CD4-positive, alpha-beta T cell treated with Interleukin-15 for 4 hours (primary cell): ENCODE results near the gene RNF126.
"Not testable (repeated sequence)": the region's sequence is repeated elsewhere in the genome, so short reads cannot be mapped to it uniquely, and the experiment has no call there.

Experiments
- DNase-seq: peaks from one replicate; pipeline ENCODE4 v3.0.0-alpha.2; 2020; ENCODE audit warnings: low spot score

Gene RNF126

DNA sequence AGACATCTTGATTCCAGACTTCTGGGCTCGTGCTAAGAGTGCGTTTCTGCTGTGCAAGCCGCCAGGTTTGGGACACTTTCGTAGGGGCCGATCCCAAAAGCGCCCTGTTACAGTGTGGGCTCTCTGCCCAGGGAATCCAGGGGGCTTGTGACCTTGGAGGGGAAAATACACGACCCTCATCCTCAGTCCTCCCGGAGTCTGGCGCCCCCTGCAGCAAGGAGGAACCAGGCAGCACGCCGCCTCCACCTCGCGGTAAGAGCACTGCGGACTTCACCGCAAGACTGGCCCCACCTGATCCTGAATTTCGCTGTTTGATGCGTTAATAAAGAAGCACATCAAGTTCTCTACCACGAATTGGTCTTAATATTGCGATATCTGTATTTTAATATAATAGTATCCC lies 34.8 kb downstream of the RNF126 start:
- no peak for DNase-seq

DNA sequence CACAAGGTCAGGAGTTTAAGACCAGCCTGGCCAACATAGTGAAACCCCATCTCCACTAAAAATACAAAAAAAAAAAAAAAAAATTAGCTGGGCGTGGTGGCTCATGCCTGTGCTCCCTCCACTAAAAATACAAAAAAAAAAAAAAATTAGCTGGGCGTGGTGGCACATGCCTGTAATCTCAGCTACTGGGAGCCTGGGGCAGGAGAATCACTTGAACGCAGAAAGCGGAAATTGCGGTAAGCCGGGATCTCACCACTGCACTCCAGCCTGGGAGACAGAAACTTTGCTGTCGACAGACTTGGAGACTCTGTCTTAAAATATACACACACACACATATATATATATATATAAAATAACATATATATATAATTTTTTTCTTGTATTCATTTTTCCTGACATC lies 36.4 kb downstream of the RNF126 start:
- not testable (repeated sequence) for DNase-seq

DNA sequence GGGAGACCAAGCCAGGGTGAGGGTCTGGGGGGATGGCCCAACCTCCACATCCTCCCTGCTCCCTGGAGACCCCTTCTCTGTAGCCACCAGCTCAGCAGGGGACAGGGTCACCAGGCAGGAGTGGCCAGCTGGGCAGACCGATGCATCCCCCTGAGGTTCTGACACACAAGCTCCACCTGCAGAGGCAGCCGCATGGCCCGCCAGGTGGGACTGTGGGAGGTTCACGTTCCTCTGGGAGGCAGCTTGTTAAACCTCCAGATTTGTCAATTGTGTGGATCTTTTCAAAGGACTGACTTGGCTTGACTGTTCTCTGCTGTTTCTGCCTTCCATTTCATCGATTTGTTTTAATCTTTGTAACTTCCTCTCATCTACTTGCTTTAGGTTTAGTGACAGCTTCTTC lies 37.8 kb downstream of the RNF126 start:
- DNase-seq, result no peak

DNA sequence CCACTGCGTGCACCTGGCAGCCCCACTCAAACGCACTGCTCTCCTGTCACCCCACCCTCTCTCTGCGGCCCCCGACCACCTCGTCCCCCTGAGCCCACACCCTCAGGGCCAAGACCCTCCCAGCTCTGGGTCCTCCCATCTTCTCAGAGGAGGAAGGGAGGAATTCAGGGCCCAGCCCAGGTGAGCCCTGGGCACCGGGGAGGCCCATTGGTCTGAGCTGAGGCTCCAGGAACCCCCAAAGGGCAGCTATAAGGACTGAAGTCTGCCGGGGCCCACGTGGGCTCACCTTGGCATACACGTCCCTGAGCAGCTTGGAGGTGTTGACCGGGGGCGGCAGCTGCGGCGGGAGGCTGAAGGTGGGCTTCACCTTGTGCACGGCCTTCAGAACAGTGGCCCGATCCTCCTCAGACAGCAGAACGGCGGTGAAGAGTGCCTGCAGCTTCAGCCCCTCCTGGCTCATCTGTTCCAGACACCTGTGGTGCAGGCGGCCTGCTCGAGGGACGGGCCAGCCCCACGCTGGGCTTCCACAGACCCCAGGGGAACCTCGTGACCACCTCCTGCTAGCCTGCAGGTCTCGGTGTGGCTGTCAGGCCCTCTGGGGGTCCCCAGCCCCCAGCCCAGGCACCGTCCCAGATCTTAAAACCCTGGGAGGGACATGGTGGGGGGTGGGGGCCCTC lies 38.4 kb downstream of the RNF126 start:
- DNase-seq, result no peak

DNA sequence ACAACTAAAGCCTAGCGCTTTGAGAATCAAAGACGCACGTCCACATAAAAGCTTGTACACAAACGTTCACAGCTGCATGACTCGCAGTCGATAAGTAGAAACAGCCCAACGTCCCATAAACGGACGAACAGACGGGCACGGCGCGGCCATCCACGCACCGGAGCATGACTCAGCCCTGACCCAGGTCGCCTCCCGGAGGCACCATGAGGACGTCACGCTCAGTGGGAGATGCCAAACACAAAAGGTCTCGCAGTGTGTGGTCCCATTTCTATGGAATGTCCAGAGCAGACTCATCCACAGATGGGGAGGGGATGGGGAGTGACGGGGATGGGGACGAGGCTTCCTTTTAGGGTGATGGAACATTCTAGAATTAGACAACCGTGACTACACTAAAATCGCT lies 39.0 kb downstream of the RNF126 start:
- DNase-seq, result no peak

DNA sequence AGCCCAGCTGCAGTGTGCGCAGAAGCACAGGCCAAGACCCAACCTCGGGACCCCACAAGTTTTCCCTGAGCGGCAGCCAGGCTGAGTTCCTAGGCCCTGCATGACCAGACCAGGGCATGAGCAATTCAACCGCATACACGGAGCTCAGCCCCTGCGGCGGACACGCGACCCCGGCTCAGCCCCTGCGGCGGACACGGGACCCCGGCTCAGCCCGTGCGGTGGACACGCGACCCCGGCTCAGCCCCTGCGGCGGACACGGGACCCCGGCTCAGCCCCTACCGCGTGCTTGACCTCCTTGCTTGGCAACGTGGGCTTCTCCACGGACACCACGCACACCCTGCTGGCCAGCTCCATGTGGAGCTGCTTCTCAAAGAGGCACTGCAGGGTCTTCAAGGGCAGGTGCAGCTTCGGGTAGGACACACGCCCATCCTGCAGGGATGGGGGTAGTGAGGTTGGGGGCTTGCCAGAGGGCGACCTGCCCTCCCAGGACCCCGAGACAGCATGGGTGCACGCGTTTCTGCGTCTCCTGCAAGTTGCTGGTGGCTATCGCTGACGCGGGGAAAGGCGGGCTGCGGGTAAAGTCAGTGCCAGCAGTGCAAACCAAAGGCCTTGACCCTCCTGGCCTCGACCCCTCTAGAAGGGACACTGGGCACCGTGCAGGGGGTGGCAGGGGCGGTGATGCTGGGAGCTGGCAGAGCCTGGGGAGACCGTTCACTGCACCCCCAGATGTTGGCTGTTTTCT lies 39.7 kb downstream of the RNF126 start:
- no peak for DNase-seq

DNA sequence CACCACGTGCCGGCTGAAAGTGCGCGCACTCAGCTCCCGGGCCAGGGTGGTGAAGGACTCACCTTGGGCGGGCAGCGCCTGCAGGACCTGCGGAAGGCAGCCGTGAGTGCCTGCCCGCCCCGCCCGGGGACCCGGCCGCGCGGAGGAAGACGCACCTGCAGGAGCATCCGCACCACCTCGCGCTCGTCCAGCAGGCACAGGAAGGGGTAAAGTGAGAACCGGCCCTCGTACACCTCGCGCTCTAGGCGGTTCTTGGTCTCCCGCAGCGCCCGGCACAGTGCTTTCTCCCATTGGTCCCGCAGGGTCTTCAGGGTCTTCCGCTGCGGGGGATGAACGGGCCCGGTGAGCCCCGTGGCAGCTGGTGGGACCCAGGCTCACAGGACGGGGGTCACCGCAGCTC lies 40.3 kb downstream of the RNF126 start:
- DNase-seq, result no peak

DNA sequence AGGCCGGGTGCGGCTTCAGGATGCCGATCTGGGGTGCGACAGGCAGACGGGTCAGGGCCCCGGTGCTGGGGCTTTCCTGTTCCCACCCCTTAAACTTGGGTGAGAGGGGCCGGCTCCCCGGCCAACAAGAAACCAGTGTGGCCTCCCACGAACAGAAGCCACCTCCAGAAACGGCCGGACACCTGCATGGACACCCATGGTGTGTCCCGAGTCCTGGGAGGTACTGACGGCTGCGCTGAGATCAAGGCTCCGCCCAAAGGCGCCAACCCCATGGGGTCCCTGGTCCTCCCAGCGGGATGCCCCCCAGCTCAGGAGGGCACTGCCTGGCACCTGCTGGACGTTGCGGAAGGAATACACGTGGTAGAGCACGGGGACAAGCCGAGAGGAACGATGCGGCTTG lies 41.2 kb downstream of the RNF126 start:
- DNase-seq, result no peak

DNA sequence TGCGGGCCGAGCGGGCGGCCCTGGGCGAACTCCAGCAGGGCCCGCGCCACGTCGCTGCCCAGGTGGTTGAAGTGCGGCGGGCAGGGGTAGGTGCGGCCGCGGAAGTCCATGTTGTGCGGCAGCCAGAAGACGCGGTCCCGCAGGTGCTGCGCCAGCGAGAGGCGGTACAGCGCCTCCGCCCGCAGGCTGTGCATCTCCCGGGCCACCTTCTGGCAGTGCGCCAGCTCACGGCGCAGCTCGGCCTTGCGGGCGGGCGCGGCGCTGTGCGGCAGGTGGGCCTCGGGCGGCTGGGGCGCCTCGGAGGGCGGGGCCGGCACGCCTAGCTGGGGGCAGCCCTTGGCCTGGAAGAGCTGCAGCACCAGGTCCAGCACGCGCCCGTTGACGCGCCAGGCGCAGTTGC lies 41.8 kb downstream of the RNF126 start:
- not testable (repeated sequence) for DNase-seq

DNA sequence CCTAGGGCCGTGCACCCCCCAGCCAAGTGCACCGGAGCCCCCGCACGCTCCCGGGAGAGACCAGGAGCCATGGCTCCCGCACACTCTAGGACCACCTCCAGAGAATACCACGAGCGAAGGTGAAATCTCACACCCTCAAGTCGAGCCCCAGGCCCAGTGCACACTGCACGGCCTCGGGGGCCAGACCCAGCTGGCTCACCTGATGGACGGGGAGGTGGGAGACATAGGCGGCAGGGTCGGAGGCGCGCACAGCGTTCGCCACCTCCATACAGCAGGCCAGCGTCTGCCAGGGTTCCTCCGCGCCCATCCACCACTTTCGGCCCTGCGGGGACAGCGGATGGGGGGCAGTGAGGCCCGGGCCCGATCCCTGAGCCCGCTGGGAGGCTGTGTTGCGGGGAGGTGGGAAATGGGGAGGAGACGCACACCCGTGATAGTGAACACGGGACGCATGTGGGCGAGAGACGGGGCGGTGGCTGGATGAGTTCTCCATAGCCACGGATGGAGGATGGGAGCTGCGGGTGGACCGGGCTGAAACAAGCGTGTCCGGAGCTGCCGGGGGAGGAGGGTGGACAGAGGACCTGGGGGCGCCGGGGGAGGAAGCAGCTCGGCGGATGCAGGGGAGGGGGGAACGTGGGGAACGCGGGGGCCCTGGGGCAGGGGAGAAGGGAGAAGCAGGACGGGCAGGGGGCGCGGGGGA lies 42.7 kb downstream of the RNF126 start:
- no peak for DNase-seq

DNA sequence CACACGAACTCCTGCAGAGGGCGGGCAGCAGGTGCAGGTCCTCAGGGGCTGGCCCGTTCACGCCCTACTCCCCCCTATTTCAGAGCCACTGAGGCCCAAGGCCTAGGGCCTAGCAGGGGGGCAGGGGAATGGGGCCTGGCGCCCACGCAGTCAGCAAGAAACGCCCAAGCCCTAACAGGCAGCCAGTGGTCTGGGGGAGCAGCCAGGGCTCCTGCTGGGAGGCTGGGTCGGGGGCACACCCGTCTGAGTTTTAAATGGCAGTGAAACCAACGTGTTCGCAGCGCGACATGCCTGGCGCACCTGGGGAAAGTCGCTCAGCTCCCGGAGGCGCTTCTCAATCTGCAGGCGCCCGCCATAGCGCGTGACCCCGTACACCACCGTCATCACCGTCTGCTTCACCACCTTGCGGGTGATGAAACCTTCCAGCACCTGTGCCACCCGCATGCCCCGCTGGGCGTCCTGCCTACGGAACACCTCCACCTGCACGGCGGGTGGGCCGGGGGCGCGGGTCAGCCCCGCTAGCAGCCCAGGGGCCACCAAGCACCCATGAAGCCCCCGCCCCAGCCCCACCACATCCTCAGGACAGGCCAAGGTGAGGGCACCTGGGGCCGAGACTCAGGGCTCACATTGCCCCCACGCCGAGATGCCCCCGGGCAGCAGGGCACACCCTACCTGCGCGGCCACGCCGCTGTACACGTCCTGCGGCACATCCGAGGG lies 43.6 kb downstream of the RNF126 start:
- no peak for DNase-seq

DNA sequence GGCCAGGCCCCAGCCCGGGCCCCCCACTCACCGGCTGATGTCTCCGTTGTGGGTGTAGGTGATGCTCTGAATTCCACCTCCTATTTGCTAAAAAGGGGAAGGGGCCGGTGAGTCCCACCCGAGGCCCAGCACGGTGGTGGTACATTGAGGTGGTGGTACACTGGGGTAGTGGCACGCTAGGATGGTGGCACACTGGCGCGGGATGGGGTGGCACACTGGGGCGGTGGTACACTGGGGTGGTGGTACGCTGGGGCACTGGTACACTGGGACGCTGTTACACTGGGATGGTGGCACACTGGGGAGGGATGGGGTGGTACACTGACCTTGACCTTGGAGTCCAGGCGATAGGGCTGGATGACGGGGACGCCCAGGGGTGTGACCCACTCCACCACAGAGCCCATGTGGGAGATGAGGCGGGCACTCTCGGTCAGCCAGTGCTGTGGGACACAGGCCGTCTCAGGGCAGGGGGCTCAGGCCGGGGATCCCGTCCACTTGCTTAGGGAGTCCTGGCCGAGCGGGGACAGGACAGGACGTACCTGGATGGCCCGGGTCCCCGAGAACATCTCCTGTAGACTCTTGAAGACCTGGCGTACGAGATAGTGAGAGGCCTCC lies 44.2 kb downstream of the RNF126 start:
- DNase-seq, result no peak

DNA sequence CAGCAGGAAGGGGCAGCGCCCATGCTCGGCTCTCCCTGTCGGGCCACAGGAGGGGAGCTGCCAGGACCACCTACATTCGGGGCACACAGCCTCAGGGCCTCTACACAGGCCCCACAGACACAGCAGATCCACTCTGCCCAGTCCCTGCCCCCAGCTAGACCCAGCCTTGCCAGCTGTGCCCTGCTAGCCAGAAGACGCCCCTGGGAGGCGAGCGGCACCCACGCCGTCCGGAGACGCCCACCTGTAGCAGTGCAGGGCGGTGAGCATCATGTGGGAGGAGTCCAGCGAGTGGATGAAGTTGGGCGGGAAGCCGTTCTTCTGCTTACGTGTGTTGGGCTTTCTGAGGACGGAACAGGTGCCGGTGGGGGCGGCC lies 44.8 kb downstream of the RNF126 start:
- no peak for DNase-seq

DNA sequence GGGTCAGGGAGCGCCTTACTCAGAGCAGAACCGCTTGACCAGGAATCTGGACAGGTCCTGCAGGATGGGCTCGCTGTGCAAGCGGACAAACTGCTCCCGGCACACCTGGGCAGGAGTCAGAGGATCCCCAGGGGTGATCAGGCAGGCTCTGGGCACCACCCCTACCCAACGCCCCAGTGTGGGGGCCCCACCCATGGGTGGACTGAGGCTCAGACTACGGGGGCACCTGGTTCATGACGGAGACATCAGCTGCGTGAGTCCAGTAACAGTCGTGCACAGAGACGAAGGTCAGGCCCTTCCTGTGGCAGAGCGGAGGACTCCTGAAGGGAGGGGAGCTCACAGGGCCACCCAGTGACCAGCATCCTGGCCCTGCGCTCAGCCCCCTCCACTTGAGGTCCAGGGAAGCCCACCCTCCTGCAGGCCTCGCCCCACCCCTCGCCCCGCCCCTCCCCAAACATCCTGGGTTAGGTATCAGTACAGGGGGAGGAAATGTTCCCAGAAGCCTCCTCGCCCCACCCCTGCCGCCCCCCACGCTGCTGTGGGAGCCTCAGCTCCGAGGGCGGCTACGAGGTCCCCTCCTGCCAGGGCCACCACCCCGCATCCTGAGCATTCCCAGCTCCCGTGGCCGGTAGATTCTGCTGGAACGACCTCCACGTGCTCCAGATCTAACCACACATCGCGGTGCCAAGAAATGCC lies 45.3 kb downstream of the RNF126 start:
- no peak for DNase-seq

DNA sequence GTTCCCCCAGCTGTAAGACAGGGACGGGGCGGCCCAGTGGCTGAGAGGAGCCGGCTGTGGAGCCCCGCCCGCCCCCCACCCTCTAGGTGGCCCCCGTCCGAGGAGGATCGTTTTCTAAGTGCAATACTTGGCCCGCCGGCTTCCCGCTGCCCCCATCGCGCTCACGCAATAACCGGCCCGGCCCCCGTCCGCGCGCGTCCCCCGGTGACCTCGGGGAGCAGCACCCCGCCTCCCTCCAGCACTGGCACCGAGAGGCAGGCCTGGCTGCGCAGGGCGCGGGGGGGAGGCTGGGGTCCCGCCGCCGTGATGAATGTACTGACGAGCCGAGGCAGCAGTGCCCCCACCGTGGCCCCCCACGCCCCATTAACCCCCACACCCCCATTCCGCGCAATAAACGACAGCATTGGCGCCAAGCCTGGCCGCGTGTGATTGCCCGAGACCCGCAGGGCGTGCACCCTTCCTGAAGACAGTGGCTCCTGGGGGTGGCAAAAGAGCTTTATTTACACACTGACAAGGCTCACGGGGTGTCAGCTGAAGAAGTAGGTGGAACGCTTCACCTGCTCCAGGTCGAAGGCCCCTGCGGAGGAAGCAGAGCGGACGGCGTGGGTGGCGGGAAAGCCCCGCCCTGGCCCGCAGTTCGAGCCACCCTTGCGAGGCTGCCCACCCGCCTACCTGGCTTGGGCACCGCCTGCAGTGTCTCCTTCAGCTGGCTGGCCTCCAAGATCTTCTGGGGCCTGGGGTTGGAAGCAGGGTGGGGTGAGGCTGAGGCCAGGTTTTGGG lies 46.1 kb downstream of the RNF126 start:
- DNase-seq, result no peak

DNA sequence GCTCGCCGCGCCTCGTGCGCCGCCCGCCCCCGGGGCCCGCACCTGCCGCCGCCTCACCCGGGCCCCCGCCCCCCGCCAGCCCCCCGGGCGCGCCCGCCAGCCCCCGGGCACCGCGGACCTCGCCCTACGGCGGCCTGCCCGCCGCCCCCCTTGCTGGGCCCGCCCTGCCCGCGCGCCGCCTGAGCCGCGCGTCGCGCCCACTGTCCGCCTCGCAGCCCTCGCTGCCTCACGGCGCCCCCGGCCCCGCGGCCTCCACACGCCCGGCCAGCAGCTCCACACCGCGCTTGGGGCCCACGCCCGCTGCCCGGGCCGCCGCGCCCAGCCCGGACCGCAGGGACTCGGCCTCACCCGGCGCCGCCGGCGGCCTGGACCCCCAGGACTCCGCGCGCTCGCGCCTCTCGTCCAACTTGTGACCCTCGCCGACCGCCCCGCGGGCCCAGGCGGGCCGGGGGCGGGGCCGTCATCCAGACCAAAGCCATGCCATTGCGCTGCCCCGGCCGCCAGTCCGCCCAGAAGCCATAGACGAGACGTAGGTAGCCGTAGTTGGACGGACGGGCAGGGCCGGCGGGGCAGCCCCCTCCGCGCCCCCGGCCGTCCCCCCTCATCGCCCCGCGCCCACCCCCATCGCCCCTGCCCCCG lies 46.8 kb downstream of the RNF126 start:
- no peak for DNase-seq

DNA sequence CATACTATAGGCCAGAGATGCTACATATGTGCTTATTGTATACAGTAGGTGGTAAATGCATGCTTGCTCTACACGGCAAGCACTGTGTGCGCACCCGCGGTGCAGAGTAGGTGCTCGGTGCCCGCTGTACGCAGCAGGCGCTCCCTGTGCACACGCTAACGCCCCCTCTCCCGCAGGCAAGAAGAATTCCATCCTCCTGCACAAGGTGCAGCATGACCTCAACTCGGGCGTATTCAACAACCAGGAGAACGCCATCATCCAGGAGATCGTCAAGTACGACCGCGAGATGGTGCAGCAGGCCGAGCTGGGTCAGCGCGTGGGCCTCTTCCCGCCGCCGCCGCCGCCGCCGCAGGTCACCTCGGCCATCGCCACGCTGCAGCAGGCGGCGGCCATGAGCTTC lies 47.4 kb downstream of the RNF126 start:
- DNase-seq, result no peak

DNA sequence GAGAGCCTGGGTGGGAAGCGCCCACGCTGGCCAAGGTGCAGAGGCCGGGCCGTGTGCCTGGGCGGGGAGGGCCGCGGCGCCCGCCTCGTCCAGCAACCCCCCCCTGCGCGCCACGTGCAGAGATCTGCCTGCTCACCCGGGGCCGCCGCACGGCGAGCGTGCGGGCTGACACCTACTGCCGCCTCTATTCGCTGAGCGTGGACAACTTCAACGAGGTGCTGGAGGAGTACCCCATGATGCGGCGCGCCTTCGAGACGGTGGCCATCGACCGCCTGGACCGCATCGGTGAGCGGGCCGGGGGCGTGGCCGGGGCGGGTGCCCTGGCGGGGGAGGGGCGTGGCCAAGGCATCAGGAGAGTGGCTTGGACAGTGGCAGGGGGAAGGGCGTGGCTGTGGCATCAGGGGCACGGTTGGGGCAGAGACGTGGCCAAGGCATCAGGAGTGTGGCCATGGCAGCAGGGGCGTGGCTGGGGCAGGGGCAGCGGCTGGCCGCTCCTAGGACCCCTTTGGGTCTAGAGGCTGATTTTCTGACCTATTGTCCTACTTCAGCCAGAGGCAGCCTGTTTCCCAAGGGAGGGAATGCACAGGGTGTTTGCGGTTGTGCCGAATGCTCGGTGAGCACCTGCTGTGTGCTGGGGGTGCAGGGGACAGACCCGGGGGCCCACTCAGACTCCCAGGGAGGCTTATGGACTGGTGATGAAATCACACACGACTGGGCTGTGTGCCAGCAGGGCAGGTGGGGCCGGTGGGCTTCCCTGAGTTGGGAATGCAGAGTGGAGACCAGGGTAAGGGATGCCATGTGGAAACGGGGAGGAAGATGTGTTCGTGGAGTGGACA lies 49.1 kb downstream of the RNF126 start:
- DNase-seq, result no peak

DNA sequence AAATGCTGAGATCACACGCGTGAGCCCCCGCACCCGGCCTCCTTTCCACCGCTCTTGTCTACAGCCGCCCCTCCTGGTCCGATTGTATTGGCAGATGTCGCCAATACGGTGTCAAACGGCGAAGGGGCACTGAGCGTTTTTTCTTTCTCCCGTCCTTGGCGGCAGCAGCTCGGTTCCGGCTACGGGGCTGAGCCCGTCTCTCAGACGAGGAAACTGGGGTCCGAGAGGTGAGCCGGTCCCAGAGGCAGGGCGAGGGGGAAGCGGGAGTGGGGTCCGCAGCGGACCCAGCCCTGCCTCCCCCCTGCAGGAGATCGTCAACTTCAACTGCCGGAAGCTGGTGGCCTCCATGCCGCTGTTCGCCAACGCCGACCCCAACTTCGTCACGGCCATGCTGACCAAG lies 50.1 kb downstream of the RNF126 start:
- no peak for DNase-seq
